K562 (cell line): ENCODE measurements around the gene XRCC3. TPM values are rescaled to one million over a fixed set of nuclear protein-coding genes. Genes with fewer than 3 reads are reported as not detected.

Source experiments
- ATAC-seq: fragments of 200-7000 bp; cut with Tn5 transposase; 3 replicates; pipeline ENCODE4 v1.9.1; 2020; ENCODE audit warnings: moderate library complexity
- BruUV-seq: library from RNA; stranded (reverse); fragments of 400-500 nt; replicated peaks from 2 replicates; lab custom pipeline; 2021; lab: Mats Ljungman, UMichigan
- CTCF ChIA-PET: fragments of 300-600 bp; formaldehyde crosslinking; extraction: SDS; loops from one replicate; lab custom pipeline; 2021; ENCODE audit warnings: low intra/inter-chr PET ratio; lab: Yijun Ruan, JAX
- POLR2A ChIA-PET: fragments of 300-600, 350-650 bp; sonication (Branson Sonifier 250); formaldehyde crosslinking; extraction: SDS; loops from one replicate; lab custom pipeline; 2021; ENCODE audit warnings: antibody characterized with exemption, inconsistent platforms; lab: Yijun Ruan, JAX
- DNase-seq, 4 experiments: peaks; one replicate each; pipeline versions ENCODE4 v3.0.0 to v3.0.0-alpha.2; 2011 to 2018; ENCODE audit warnings: low spot score in 3 of 4, mixed read lengths in 3 of 4; ENCODE audit errors: extremely low read depth in 1 of 4
- FAIRE-seq: peaks from 2 replicates; lab custom pipeline; 2011; peaks lifted over from hg19 to GRCh38; lab: Jason Lieb, UNC
- H2AFZ ChIP-seq: 2 replicates; pipeline ENCODE4 v1.6.0; 2011; ENCODE audit warnings: low read depth, low read length, control low read depth, inconsistent platforms
- H3K27ac ChIP-seq: fragments of 200-600 bp; 3 replicates; pipeline ENCODE4 v1.8.0; 2011; ENCODE audit warnings: low read depth, mild to moderate bottlenecking, control low read depth, inconsistent platforms, low read length, moderate library complexity, mixed read lengths; ENCODE audit errors: extremely low read depth
- H3K27me3 ChIP-seq, 2 experiments: fragments of 300-600 bp in 1 of 2; 2 replicates in 1 of 2; 3 replicates in 1 of 2; pipeline versions ENCODE4 v1.6.0 to v1.8.0; 2011; ENCODE audit warnings: inconsistent platforms in 2 of 2, low read length in 2 of 2, mild to moderate bottlenecking in 1 of 2, mixed read lengths in 1 of 2, moderate library complexity in 1 of 2; ENCODE audit not compliant: control insufficient read depth in 2 of 2, insufficient read depth in 2 of 2
- H3K36me3 ChIP-seq: fragments of 300-600 bp; 3 replicates; pipeline ENCODE4 v1.8.0; 2011; ENCODE audit warnings: mild to moderate bottlenecking, low read length, inconsistent platforms; ENCODE audit not compliant: control insufficient read depth, insufficient read depth
- H3K4me1 ChIP-seq, 2 experiments: fragments of 200-600 bp in 1 of 2; replicated peaks in 1 of 2; 2 replicates in 1 of 2; 3 replicates in 1 of 2; pipeline versions ENCODE4 v1.5.1 to v1.8.0; 2011; ENCODE audit warnings: inconsistent platforms in 2 of 2, low read length in 2 of 2, mild to moderate bottlenecking in 1 of 2, mixed read lengths in 1 of 2, moderate library complexity in 1 of 2; ENCODE audit not compliant: control insufficient read depth in 2 of 2, insufficient read depth in 2 of 2
- H3K4me2 ChIP-seq: 2 replicates; pipeline ENCODE4 v1.6.1; 2011; ENCODE audit warnings: low read length, control low read depth, inconsistent platforms, mixed read lengths; ENCODE audit not compliant: insufficient read depth
- H3K4me3 ChIP-seq: fragments of 200-600 bp; sonication (generic), shearing (Covaris generic); 2 replicates; pipeline ENCODE4 v1.5.1; 2016; ENCODE audit warnings: control low read depth, inconsistent platforms
- H3K79me2 ChIP-seq: fragments of 200-600 bp; 3 replicates; pipeline ENCODE4 v1.8.0; 2011; ENCODE audit warnings: low read length, inconsistent platforms; ENCODE audit not compliant: control insufficient read depth, insufficient read depth
- H3K9ac ChIP-seq, 2 experiments: 2 replicates each; pipeline versions ENCODE4 v1.6.0 to v1.6.1; 2011; ENCODE audit warnings: low read depth in 2 of 2, low read length in 2 of 2, control low read depth in 1 of 2, inconsistent platforms in 1 of 2, mild to moderate bottlenecking in 1 of 2, mixed read lengths in 1 of 2; ENCODE audit not compliant: insufficient read depth in 1 of 2
- H3K9me1 ChIP-seq: one replicate; pipeline ENCODE4 v1.6.0; 2011; ENCODE audit warnings: inconsistent platforms, mild to moderate bottlenecking, low read length, moderate library complexity; ENCODE audit not compliant: control insufficient read depth, insufficient read depth
- H3K9me3 ChIP-seq: replicated peaks from 2 replicates; pipeline ENCODE4 v1.5.1; 2011; ENCODE audit warnings: low read depth, low read length, inconsistent platforms; ENCODE audit not compliant: control insufficient read depth, insufficient read depth
- H4K20me1 ChIP-seq: replicated peaks from 2 replicates; pipeline ENCODE4 v1.6.1; 2011; ENCODE audit warnings: low read length, inconsistent platforms, mixed read lengths; ENCODE audit not compliant: control insufficient read depth, insufficient read depth
- BRD9 ChIP-seq: fragments of 450-650 bp; IDR thresholded peaks from 2 replicates; pipeline ENCODE4 v1.6.1; 2018; ENCODE audit warnings: low read depth; ENCODE audit not compliant: partially characterized antibody
- CSDE1 ChIP-seq, 2 experiments: fragments of 450-650 bp; IDR thresholded peaks; 2 replicates each; pipeline ENCODE4 v1.6.1; 2016; ENCODE audit warnings: mild to moderate bottlenecking in 1 of 2
- ELF1 ChIP-seq: fragments of 200-800 bp; sonication (Bioruptor generic); IDR thresholded peaks from 2 replicates; pipeline ENCODE4 v1.6.1; 2016; ENCODE audit warnings: missing genetic modification characterization, missing compliant biosample characterization
- ETV1 ChIP-seq: fragments of 450-650 bp; conservative IDR thresholded peaks from 2 replicates; pipeline ENCODE4 v1.6.1; 2016; ENCODE audit warnings: missing genetic modification characterization, control low read depth, low read depth, missing compliant biosample characterization
- FOXA1 ChIP-seq: fragments of 450-650 bp; IDR thresholded peaks from 2 replicates; pipeline ENCODE4 v1.6.1; 2016; ENCODE audit warnings: mild to moderate bottlenecking, borderline replicate concordance
- GATAD2A ChIP-seq: fragments of 450-650 bp; IDR thresholded peaks from 2 replicates; pipeline ENCODE4 v1.6.1; 2017
- GATAD2B ChIP-seq: fragments of 450-650 bp; IDR thresholded peaks from 2 replicates; pipeline ENCODE4 v1.6.1; 2017; ENCODE audit warnings: mild to moderate bottlenecking, borderline replicate concordance
- HNRNPLL ChIP-seq: fragments of 200-400 bp; formaldehyde crosslinking; IDR thresholded peaks from 2 replicates; pipeline ENCODE4 v1.6.1; 2017; ENCODE audit warnings: low read length, low read depth, mild to moderate bottlenecking; ENCODE audit not compliant: poor library complexity, severe bottlenecking
- ID3 ChIP-seq, 2 experiments: fragments of 250-450 bp in 1 of 2; fragments of 450-650 bp in 1 of 2; sonication (Bioruptor Pico) in 1 of 2; IDR thresholded peaks; 2 replicates each; pipeline versions ENCODE4 v1.6.1 to v1.8.0; 2016 to 2021; ENCODE audit warnings: mild to moderate bottlenecking in 2 of 2, moderate library complexity in 2 of 2, missing compliant biosample characterization in 1 of 2, missing genetic modification characterization in 1 of 2
- IRF1 ChIP-seq: sonication (generic); formaldehyde crosslinking; IDR thresholded peaks from 2 replicates; pipeline ENCODE4 v1.8.0; 2022; ENCODE audit warnings: missing genetic modification reagents, mild to moderate bottlenecking, borderline replicate concordance
- POLR3G ChIP-seq: IDR thresholded peaks from 2 replicates; pipeline ENCODE4 v1.6.1; 2011; ENCODE audit not compliant: insufficient read length, insufficient replicate concordance; ENCODE audit errors: extremely low read depth
- SETDB1 ChIP-seq: IDR thresholded peaks from one replicate; pipeline ENCODE4 v1.6.1; 2012; ENCODE audit warnings: low read length, control low read depth, inconsistent platforms
- SMARCB1 ChIP-seq: IDR thresholded peaks from 2 replicates; pipeline ENCODE4 v1.6.1; 2011; ENCODE audit warnings: improper control_type of control experiment, low read depth; ENCODE audit not compliant: insufficient read length
- SNIP1 ChIP-seq: fragments of 450-650 bp; IDR thresholded peaks from 2 replicates; pipeline ENCODE4 v1.7.1; 2017; ENCODE audit warnings: low read depth, mild to moderate bottlenecking
- TEAD1 ChIP-seq, 2 experiments: fragments of 450-650 bp in 1 of 2; sonication (generic) in 1 of 2; formaldehyde crosslinking; IDR thresholded peaks; 2 replicates each; pipeline versions ENCODE4 v1.4.0 to v1.8.0; 2020 to 2022; ENCODE audit warnings: mild to moderate bottlenecking in 2 of 2, missing genetic modification reagents in 1 of 2
- ZBED1 ChIP-seq: IDR thresholded peaks from 2 replicates; pipeline ENCODE4 v1.6.1; 2014
- WGBS: fragments of 100-300 bp; shearing (Covaris generic); methylation state at CpG from one replicate; pipeline ENCODE4 v1.1.6; 2016; ENCODE audit warnings: low coverage, mixed read lengths; ENCODE audit not compliant: insufficient coverage; ENCODE audit errors: missing lambda C conversion rate; 5-methylcytosine and 5-hydroxymethylcytosine counted together
- in situ Hi-C: fragments of 300-500 bp; cut with MboI; formaldehyde crosslinking; loops from 4 replicates; pipeline ENCODE4 v1.15.0; 2018; ENCODE audit warnings: inconsistent platforms, mixed read lengths
- intact Hi-C: fragments of 100-400 bp; cut with micrococcal nuclease; formaldehyde crosslinking; loops from 2 replicates; pipeline ENCODE4 v1.14.2; 2022
- polyA plus RNA-seq, 8 experiments: library from polyadenylated mRNA; depleted of rRNA in 4 of 8; stranded (reverse) in 5 of 8; unstranded in 3 of 8; fragments of >200 nt; fragmentation: Nextera tagmentation in 2 of 8; fragmentation: Illumina TruSeq in 1 of 8; extraction: Ambion mirVana in 2 of 8; extraction: Trizol in 1 of 8; gene quantifications; 2 replicates each; pipeline versions ENCODE4 v1.2.1 to v1.2.3, GENCODE V29; 2011 to 2014; ENCODE audit warnings: inconsistent platforms in 1 of 8, missing spikeins in 1 of 8
- total RNA-seq, 7 experiments: library from RNA; depleted of rRNA in 6 of 7; stranded (reverse); fragments of >200 nt in 6 of 7; fragmentation: Illumina TruSeq in 2 of 7; extraction: Trizol in 2 of 7; gene quantifications; 2 replicates each; pipeline versions ENCODE4 v1.2.1 to v1.2.3, GENCODE V29; 2011 to 2021; ENCODE audit warnings: low replicate concordance in 1 of 7
- TF ChIP-seq, protein P1 (sequence below): fragments of 250-450 bp; sonication (Bioruptor Pico); IDR thresholded peaks from 2 replicates; pipeline ENCODE4 v1.8.0; 2021; ENCODE audit warnings: moderate library complexity, mild to moderate bottlenecking, inconsistent platforms

Gene XRCC3
- total and polyA plus RNA-seq, 9 of the 15 experiments (the other 6 are each of a cell fraction or from before 2014, with no cell fraction given) = 0.34 to 59.3 (median 30.3) TPM

DNA sequence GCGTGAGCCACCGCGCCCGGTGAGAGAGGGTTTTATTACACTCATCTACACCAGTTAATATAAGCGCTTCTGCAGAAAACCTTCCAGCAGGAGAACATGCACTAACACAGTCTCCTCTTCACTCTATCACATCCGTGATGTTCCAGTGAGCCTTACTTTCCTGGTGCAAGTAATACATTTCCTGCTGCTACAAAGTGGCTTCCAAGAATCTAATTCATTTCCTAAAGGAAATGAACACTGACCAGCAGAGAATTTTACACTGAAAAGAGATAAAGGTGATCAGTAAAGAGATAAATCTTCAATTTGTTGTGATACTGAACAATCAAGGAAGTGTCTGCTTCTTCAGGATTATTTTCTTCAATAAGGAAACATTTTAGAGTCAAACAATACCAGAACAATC lies 39.8 kb upstream of the XRCC3 start:
- ChIA-PET POLR2A (no interaction called here), CTCF (no interaction called here)
- TF ChIP-seq BRD9 (no peak), GATAD2B (no peak), HNRNPLL (no peak), GATAD2A (no peak), TEAD1 (CRISPR knock-in tag; IDR thresholded peaks at IDR 0.05) (no peak), FOXA1 (no peak), POLR3G (no peak)
- DNase-seq = no peak
- no peaks in the 10 kb centered on the region for H3K36me3 ChIP-seq
- H3K9me1 ChIP-seq = no peaks in the 10 kb centered on the region
- no peaks in the 10 kb centered on the region for H3K9me3 ChIP-seq
- no peak overlapping the region for H3K9ac ChIP-seq
- no peak overlapping the region for H3K4me2 ChIP-seq
- peaks cover 0 to 13% of the 10 kb centered on the region in 2 experiments; a peak in 2 of 5 replicates for H3K27me3 ChIP-seq
- no TSS peak for BruUV-seq
- 64% methylated on average over 5 of the region's 6 CpGs for WGBS
- in situ Hi-C loops = no loop called here
- no peak overlapping the region for H3K27ac ChIP-seq
- ATAC-seq = no peak
- intact Hi-C loops = no loop called here
- no peak for FAIRE-seq
- H3K79me2 ChIP-seq = no peaks in the 10 kb centered on the region
- H3K4me1 ChIP-seq = no peaks in the 10 kb centered on the region; a peak in 1 of 5 replicates
- H2AFZ ChIP-seq = no peak overlapping the region
- H3K4me3 ChIP-seq = no peak overlapping the region
- H4K20me1 ChIP-seq = no peaks in the 10 kb centered on the region

- in situ Hi-C loops = no loop called here
- TF ChIP-seq ZBED1 (no peak), SETDB1 (no peak), SNIP1 (no peak), CSDE1 (IDR thresholded peaks at IDR 0.05) (no peak), ETV1 (no peak), ELF1 (tag) (no peak), IRF1 (CRISPR knock-in tag) (no peak), SMARCB1 (no peak), ID3 (CRISPR knock-in tag; IDR thresholded peaks at IDR 0.05) (no peak), ID3 (tag; IDR thresholded peaks at IDR 0.05) (no peak)
- TF ChIP-seq, protein P1, sequence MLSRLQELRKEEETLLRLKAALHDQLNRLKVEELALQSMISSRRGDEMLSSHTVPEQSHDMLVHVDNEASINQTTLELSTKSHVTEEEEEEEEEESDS (CRISPR knock-in tag) = no peak
Observed at GRCh38 chr14:103753774-103754173, 38.5 kb upstream of the XRCC3 start.

More at GRCh38 chr14:103753774-103754173, 38.5 kb upstream of the XRCC3 start:
- ChIA-PET CTCF (no interaction called here), POLR2A (interaction anchor here (1.2 kb wide), 1 partner anchor 19 kb away, joined by 3 read pairs; no protein-coding TSS in a partner anchor)
- H3K9me1 ChIP-seq = no peaks in the 10 kb centered on the region
- H3K4me3 ChIP-seq = no peak overlapping the region
- no peaks in the 10 kb centered on the region for H4K20me1 ChIP-seq
- FAIRE-seq (no peak), DNase-seq (no peak), ATAC-seq (no peak)
- no peak overlapping the region for H2AFZ ChIP-seq
- BruUV-seq = no TSS peak
- H3K27ac ChIP-seq = no peak overlapping the region
- intact Hi-C loops = no loop called here
- 17% methylated on average over 8 of the region's 9 CpGs for WGBS
- H3K4me2 ChIP-seq = no peak overlapping the region
- H3K27me3 ChIP-seq = peaks cover 0 to 13% of the 10 kb centered on the region in 2 experiments; a peak in 2 of 5 replicates
- H3K36me3 ChIP-seq = no peaks in the 10 kb centered on the region
- H3K4me1 ChIP-seq = no peaks in the 10 kb centered on the region; a peak in 2 of 5 replicates
- H3K9ac ChIP-seq = no peak overlapping the region
- H3K9me3 ChIP-seq = no peaks in the 10 kb centered on the region
- H3K79me2 ChIP-seq = no peaks in the 10 kb centered on the region
